Bronchial epithelial cell (primary cell): ENCODE data around the gene PTPN12. TPM values are rescaled to one million over a fixed set of nuclear protein-coding genes. Genes with fewer than 3 reads are reported as not detected.
"Not testable (repeated sequence)": the region's sequence is repeated elsewhere in the genome, so short reads cannot be mapped to it uniquely, and the experiment has no call there.

Experiments
- DNase-seq: peaks from one replicate; pipeline ENCODE4 v3.0.0-alpha.2; 2010; ENCODE audit warnings: low read depth
- FAIRE-seq: peaks from 2 replicates; lab custom pipeline; 2011; peaks lifted over from hg19 to GRCh38; lab: Jason Lieb, UNC
- H3K27me3 ChIP-seq: 2 replicates; pipeline ENCODE4 v1.5.1; 2011; ENCODE audit warnings: low read length; ENCODE audit not compliant: control insufficient read depth, insufficient read depth
- H3K36me3 ChIP-seq: 2 replicates; pipeline ENCODE4 v1.5.1; 2011; ENCODE audit warnings: low read length; ENCODE audit not compliant: control insufficient read depth, insufficient read depth
- H3K4me3 ChIP-seq: 2 replicates; pipeline ENCODE4 v1.5.1; 2011; ENCODE audit warnings: mild to moderate bottlenecking, low read depth, low read length, control low read depth
- CTCF ChIP-seq: IDR thresholded peaks from 2 replicates; pipeline ENCODE4 v1.5.1; 2011; ENCODE audit warnings: mild to moderate bottlenecking, moderate library complexity, low read length, control low read depth, inconsistent platforms; ENCODE audit not compliant: insufficient read depth, severe bottlenecking
- total RNA-seq: library from RNA; depleted of rRNA; stranded (reverse); fragments of >200 nt; gene quantifications from 2 replicates; pipeline ENCODE4 v1.2.1, GENCODE V29; 2014

The PTPN12 gene
- total RNA-seq, 1 donor from 2014 or later = 25.0 TPM

DNA sequence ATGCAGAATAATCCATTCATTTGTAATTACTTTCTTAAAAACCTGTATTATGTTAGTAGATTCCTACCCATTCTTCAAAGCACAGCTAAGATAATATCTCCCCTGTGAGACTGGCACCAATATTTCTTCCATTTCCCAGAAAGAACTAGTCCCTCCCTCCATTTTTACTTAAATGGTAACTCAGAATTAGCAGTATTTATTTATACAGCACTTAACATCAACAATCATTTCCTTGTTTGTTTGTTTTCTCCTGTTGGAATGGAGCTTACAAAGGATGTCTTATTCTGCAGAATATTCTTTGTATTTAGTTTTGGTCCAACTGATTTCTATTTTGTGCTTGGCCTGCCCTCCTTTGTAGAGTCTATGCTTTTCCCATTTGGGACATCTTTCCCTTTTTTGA is 32.1 kb upstream of the PTPN12 start:
- no peak for FAIRE-seq
- no peaks in the 10 kb centered on the region for H3K27me3 ChIP-seq
- no peak for TF ChIP-seq CTCF

GRCh38 chr7:77506899-77507298 is 30.2 kb upstream of the PTPN12 start:
- H3K27me3 ChIP-seq = no peaks in the 10 kb centered on the region
- no peak for TF ChIP-seq CTCF
- FAIRE-seq = no peak
- no peaks in the 10 kb centered on the region for H3K36me3 ChIP-seq
- no peak for DNase-seq
- H3K4me3 ChIP-seq = no peak overlapping the region

More for the DNA sequence above, 32.1 kb upstream of the PTPN12 start:
- H3K36me3 ChIP-seq = no peaks in the 10 kb centered on the region
- DNase-seq = no peak
- no peak overlapping the region for H3K4me3 ChIP-seq

DNA sequence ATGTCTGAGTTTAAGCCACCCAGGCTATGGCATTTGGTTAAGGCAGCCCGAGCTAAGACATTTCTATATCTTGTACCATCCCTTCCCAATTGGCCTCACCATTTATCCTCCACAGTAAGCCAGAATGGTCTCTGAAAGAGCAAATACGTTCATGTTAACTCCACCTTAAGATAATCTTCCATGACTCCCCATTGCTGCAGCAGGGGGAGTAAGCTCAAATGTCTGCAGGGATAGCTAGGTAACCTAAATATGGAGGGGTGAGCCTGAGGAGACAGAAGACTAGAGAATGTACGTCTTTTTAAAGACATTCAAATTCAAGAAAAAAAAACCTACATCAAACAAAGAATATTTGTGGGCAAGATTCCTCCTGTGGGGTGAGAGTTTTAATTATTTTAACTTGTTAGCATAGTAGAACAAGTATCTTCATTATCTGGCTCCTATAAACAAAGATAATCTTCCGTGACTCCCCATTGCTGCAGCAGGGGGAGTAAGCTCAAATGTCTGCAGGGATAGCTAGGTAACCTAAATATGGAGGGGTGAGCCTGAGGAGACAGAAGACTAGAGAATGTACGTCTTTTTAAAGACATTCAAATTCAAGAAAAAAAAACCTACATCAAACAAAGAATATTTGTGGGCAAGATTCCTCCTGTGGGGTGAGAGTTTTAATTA is 24.0 kb upstream of the PTPN12 start:
- H3K27me3 ChIP-seq, H3K4me3 ChIP-seq, DNase-seq, H3K36me3 ChIP-seq, FAIRE-seq: not testable (repeated sequence)

DNA sequence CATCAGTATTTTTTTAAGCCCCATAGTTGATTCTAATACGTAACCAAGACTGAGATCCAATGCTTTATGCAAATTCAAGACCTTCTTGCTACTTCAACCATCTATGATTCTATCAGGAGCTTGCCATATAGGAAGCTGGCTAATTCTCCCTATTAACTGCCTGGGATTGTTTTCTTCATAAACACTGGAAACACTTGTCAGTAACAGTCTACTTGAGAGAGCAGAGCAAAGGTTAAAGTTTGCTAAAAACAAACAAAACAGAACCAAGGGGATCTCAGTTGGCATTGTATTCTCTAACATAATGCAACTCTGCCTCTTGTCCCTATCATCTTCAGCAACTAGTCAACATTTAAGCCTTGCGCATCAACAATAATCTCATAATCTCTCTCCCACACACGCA is 21.0 kb upstream of the PTPN12 start:
- no peak for TF ChIP-seq CTCF
- Histone ChIP-seq H3K36me3 (no peaks in the 10 kb centered on the region), H3K27me3 (no peaks in the 10 kb centered on the region), H3K4me3 (no peak overlapping the region)
- DNase-seq = no peak
- FAIRE-seq = no peak

DNA sequence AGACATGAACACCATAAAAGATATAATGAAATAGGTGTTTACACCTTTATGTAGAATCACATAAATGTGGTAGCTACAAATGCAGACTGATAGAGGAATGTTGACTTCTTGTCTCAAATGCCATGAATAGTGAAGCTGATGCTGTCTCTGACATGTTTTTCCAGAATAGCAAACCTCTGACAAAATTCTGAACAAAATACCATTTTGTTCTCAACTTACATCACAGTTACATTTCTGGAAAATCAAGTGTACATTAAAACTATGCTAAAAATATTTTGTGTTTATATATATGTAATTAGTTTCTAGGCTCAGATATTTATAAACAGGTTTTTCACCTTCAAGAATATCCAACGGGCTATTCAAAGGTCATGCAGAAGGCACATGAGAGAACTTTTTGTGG is 16.8 kb upstream of the PTPN12 start:
- DNase-seq (no peak), FAIRE-seq (no peak)
- no peak overlapping the region for H3K4me3 ChIP-seq
- no peaks in the 10 kb centered on the region for H3K27me3 ChIP-seq
- TF ChIP-seq CTCF = no peak
- no peaks in the 10 kb centered on the region for H3K36me3 ChIP-seq

DNA sequence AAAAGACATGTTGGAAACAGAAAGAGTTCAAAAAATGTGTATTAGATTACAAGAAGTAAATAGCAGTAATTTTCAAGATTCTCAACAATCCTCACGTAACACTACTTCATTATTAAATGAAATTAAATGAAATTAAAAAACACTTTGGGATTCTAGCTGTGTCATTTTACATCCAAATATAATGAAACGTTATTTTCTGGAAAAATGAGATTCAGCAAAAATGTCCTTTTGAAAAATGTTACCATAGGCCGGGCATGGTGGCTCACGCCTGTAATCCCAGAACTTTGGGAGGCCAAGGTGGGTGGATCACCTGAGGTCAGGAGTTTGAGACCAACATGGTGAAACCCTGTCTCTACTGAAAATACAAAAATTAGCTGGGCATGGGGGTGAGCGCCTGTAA is 15.6 kb upstream of the PTPN12 start:
- H3K36me3 ChIP-seq, H3K4me3 ChIP-seq, DNase-seq, FAIRE-seq, H3K27me3 ChIP-seq: not testable (repeated sequence)

- FAIRE-seq (no peak), DNase-seq (no peak)
- Histone ChIP-seq H3K36me3 (no peaks in the 10 kb centered on the region), H3K27me3 (no peaks in the 10 kb centered on the region), H3K4me3 (no peak overlapping the region)
- no peak for TF ChIP-seq CTCF
Measured at GRCh38 chr7:77524731-77525130, 12.4 kb upstream of the PTPN12 start.
